ENCODE results near the gene PSKH1. TPM values are rescaled to one million over a fixed set of nuclear protein-coding genes. Genes with fewer than 3 reads are reported as not detected.

PSKH1 gene
- total and polyA plus RNA-seq, 10 of the 15 experiments (the other 5 are each of a cell fraction or from before 2014, with no cell fraction given), result 0.63 to 20.4 (median 7.8) TPM

GRCh38 chr16:67950335-67950843 is 57.3 kb downstream of the PSKH1 start:
- Histone ChIP-seq H3K9me3 (replicated peaks; ENCODE audit: control insufficient read depth, insufficient read depth, low read length) (no peaks in the 10 kb centered on the region), H4K20me1 (ENCODE audit: control insufficient read depth, insufficient read depth) (no peaks in the 10 kb centered on the region), H3K27me3 (replicated peaks in 1 of 2; ENCODE audit: control insufficient read depth in 2 of 2, insufficient read depth in 2 of 2, low read length in 1 of 2) (no peaks in the 10 kb centered on the region), H3K79me2 (ENCODE audit: control insufficient read depth, insufficient read depth, low read length) (no peaks in the 10 kb centered on the region), H3K4me3 (no peak overlapping the region), H3K4me2 (ENCODE audit: control insufficient read depth, insufficient read depth) (no peak overlapping the region), H3K4me1 (ENCODE audit: control insufficient read depth, insufficient read depth, low read length) (peaks cover 3% of the 10 kb centered on the region; the same call in 1 of the 2 replicates), H3K27ac (ENCODE audit: control insufficient read depth, insufficient read depth) (no peak overlapping the region), H2AFZ (ENCODE audit: control insufficient read depth, low read depth, low read length) (no peak overlapping the region), H3K36me3 (ENCODE audit: control insufficient read depth in 2 of 2, insufficient read depth in 2 of 2, low read length in 1 of 2) (peaks cover 0 to 11% of the 10 kb centered on the region in 2 experiments; a peak in 3 of 4 replicates), H3K9ac (ENCODE audit: control insufficient read depth, insufficient read depth, low read length) (no peak overlapping the region)
- ChIA-PET RAD21 (ENCODE audit: unreplicated experiment) (no interaction called here), SMC1A (ENCODE audit: uncharacterized antibody, unreplicated experiment) (no interaction called here), CTCF (interaction anchor here (1.4 kb wide), 1 partner anchor 66 kb away, joined by 3 read pairs; the partner anchor contains the start of gene NRN1L), POLR2A (no interaction called here)
- ATAC-seq (no peak), DNase-seq (ENCODE audit: low read depth, low spot score) (no peak), FAIRE-seq (no peak)
- 81% methylated on average over 16 of the region's 16 CpGs for WGBS (ENCODE audit: insufficient coverage, insufficient replicate concordance, low lambda C conversion rate, missing lambda C conversion rate)
- no peak for TF ChIP-seq SUPT20H (IDR thresholded peaks at IDR 0.05; ENCODE audit: borderline replicate concordance, control insufficient read depth, low read depth, low read length)
- no peak for TF ChIP-seq RAD21 (IDR thresholded peaks at IDR 0.05; ENCODE audit: insufficient read depth, low read depth, low read length)
- TF ChIP-seq TBL1XR1 (IDR thresholded peaks at IDR 0.05; ENCODE audit: low read depth, low read length), result no peak
- BruUV-seq (replicated peaks), result no TSS peak
- intact Hi-C loops (cut with micrococcal nuclease; ENCODE audit: unreplicated experiment) (no loop called here), in situ Hi-C loops (cut with MboI) (no loop called here)

- H3K27ac ChIP-seq (ENCODE audit: control insufficient read depth, insufficient read depth), result no peak overlapping the region
- peaks cover 0 to 4% of the 10 kb centered on the region in 2 experiments; a peak in 3 of 4 replicates for H3K36me3 ChIP-seq (ENCODE audit: control insufficient read depth in 2 of 2, insufficient read depth in 2 of 2, low read length in 1 of 2)
- no peak for ATAC-seq
- WGBS (ENCODE audit: insufficient coverage, insufficient replicate concordance, low lambda C conversion rate, missing lambda C conversion rate), result 94% methylated on average over 10 of the region's 12 CpGs
- in situ Hi-C loops (cut with MboI) (no loop called here), intact Hi-C loops (cut with micrococcal nuclease; ENCODE audit: unreplicated experiment) (no loop called here)
- no peaks in the 10 kb centered on the region for H3K9me3 ChIP-seq (replicated peaks; ENCODE audit: control insufficient read depth, insufficient read depth, low read length)
- no peak overlapping the region for H2AFZ ChIP-seq (ENCODE audit: control insufficient read depth, low read depth, low read length)
- POLR2A ChIA-PET, result no interaction called here
- H3K27me3 ChIP-seq (replicated peaks in 1 of 2; ENCODE audit: control insufficient read depth in 2 of 2, insufficient read depth in 2 of 2, low read length in 1 of 2), result no peaks in the 10 kb centered on the region
- peaks cover 3% of the 10 kb centered on the region; the same call in 1 of the 2 replicates for H3K4me1 ChIP-seq (ENCODE audit: control insufficient read depth, insufficient read depth, low read length)
- SMC1A ChIA-PET (ENCODE audit: uncharacterized antibody, unreplicated experiment), result no interaction called here
- H3K9ac ChIP-seq (ENCODE audit: control insufficient read depth, insufficient read depth, low read length), result no peak overlapping the region
- TF ChIP-seq JUNB (IDR thresholded peaks at IDR 0.05) (no peak), PML (IDR thresholded peaks at IDR 0.05; ENCODE audit: low read length) (no peak)
- H3K4me2 ChIP-seq (ENCODE audit: control insufficient read depth, insufficient read depth), result no peak overlapping the region
- RAD21 ChIA-PET (ENCODE audit: unreplicated experiment), result no interaction called here
- no peak overlapping the region for H3K4me3 ChIP-seq
- CTCF ChIA-PET, result interaction anchor here (1.4 to 1.9 kb wide), 2 partner anchors 67 to 89 kb away, joined by 3 to 5 read pairs; partner anchors contain the start of gene NRN1L
- FAIRE-seq, result no peak
- H4K20me1 ChIP-seq (ENCODE audit: control insufficient read depth, insufficient read depth), result no peaks in the 10 kb centered on the region
- no peak for DNase-seq (ENCODE audit: low read depth, low spot score)
- BruUV-seq (replicated peaks), result no TSS peak
- no peaks in the 10 kb centered on the region for H3K79me2 ChIP-seq (ENCODE audit: control insufficient read depth, insufficient read depth, low read length)
These were observed 58.4 kb downstream of the PSKH1 start for GRCh38 chr16:67951485-67951884.
